CD4-positive, alpha-beta T cell treated with Interferon gamma for 1 hour (primary cell): ENCODE measurements around the gene ACER3.
A peak's percentile ranks its signal among the peaks of the same experiment; 100 is the strongest.
"Not testable (repeated sequence)": the region's sequence is repeated elsewhere in the genome, so short reads cannot be mapped to it uniquely, and the experiment has no call there.

Experiments used
- DNase-seq: peaks from one replicate; pipeline ENCODE4 v3.0.0-alpha.2; 2020

Gene ACER3

GRCh38 chr11:76837696-76838677, 22.7 kb upstream of the ACER3 start:
- no peak for DNase-seq

GRCh38 chr11:76838678-76839068, 22.0 kb upstream of the ACER3 start:
- DNase-seq: no peak

- DNase-seq: no peak
These were observed 21.4 kb upstream of the ACER3 start for GRCh38 chr11:76839311-76839710.

GRCh38 chr11:76841923-76842452, 18.7 kb upstream of the ACER3 start:
- DNase-seq: no peak

DNA sequence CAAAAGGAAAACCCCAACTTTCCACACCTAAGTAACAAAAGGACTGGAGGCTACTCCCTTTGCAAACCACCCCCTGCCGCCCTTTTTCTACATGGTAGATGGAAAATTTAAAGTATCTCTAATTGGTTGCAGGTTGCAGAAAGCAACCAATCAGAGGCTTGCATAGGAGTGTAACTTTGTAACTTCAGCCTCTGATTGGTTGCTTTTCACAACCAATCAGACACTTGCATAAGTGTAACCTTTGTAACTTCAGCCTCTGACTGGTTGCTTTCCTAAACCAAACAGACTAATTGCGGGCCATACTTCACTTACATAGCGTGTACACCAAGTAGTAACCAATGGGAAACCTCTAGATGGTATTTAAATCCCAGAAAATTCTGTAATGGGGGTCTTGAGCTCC, 16.8 kb upstream of the ACER3 start:
- no peak for DNase-seq

GRCh38 chr11:76844511-76844910, 16.2 kb upstream of the ACER3 start:
- no peak for DNase-seq

DNA sequence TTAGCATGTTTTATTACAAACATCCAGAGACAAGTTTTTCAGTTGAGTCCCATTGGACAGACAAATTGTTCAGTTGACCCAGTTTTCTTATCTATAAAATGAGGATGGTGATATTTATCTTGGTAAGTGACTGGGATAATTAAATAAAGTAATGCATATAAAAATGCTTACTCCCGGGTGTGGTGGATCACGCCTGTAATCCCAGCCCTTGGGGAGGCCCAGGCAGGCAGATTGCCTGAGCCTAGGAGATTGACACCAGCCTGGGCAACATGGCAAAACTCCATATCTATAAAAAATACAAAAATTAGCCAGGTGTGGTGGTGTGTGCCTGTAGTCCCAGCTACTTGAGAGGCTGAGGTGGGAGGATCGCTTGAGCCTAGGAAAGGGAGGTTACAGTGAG, 15.6 kb upstream of the ACER3 start:
- no peak for DNase-seq

DNA sequence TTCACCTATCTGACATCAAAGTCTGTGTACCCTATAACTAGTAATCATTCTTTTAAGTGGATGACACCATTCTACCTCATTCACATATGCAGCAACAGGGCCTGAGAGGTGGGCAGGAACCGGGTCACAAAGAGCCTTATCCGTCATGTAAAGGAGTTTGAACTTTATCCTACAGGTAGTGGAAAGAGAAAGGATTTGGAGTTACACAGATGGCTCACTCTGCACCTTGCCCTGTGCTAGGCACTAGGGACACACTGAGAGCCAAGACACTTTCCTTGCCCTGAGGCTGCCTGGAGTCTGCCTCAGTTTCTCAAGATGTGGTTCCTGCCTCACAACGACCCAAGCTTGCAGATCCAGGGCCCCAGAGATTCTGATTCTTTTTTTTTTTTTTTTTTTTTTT, 14.3 kb upstream of the ACER3 start:
- no peak for DNase-seq

- no peak for DNase-seq
These were observed 11.3 kb upstream of the ACER3 start for GRCh38 chr11:76849376-76849775.

- DNase-seq: no peak
These were observed 10.6 kb upstream of the ACER3 start for GRCh38 chr11:76850130-76850529.

- DNase-seq: no peak
These were observed 9.9 kb upstream of the ACER3 start for GRCh38 chr11:76850815-76851214.

DNA sequence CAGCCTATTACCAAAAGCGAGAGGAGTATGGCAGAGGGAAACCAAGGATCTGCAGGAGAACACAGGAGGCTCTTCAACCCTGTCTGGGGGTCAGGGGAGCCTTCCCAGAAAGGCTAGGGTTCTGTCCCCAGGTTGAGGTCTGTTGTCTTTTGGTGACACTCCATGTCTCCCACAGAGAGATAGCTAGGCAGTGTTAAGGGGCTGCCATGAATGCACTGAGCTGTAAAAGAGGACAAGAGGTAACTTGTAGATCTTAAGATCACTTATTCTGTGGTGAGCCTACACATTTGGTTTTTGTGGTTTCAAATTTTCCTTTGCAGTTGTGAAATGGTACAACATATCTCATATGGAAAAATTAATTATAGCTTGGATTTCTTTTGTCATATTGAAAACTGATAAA, 6.0 kb upstream of the ACER3 start:
- no peak for DNase-seq

GRCh38 chr11:76855670-76856069, 5.0 kb upstream of the ACER3 start:
- not testable (repeated sequence) for DNase-seq

GRCh38 chr11:76856106-76856505, 4.6 kb upstream of the ACER3 start:
- no peak for DNase-seq

GRCh38 chr11:76856571-76856970, 4.1 kb upstream of the ACER3 start:
- DNase-seq: no peak

- DNase-seq: peak; percentile 8
These were observed 2.8 kb upstream of the ACER3 start for GRCh38 chr11:76857781-76858410.

DNA sequence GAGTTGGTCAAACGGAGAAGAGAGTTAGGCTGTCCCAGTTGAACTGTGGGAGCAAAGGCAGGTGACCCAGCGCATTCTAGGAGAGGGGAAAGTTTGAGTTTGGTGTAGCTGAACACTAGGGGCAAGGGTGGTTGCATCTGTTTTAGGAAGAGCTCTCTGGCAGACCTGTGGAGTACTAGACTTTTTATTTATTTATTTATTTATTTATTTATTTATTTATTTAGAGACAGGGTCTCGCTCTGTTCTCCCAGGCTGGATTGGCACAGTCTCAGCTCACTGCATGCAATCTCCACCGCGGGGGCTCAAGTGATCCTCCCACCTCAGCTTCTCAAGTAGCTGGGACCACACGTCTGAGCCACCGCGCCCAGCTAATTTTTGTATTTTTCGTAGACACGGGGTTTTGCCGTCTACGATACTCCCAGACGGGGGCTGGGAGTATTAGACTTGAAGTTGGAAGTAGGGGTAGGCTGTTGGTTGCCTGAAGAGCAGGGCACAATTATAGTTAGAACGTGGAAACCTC, 950 bp upstream of the ACER3 start:
- no peak for DNase-seq

GRCh38 chr11:76861490-76861953, 804 bp downstream of the ACER3 start:
- DNase-seq: no peak

- DNase-seq: not testable (repeated sequence)
These were observed 2.1 kb downstream of the ACER3 start for GRCh38 chr11:76862794-76863193.

- DNase-seq: peak; percentile 36
These were observed 2.6 kb downstream of the ACER3 start for GRCh38 chr11:76863196-76863777.

GRCh38 chr11:76872959-76873827, 12.5 kb downstream of the ACER3 start:
- DNase-seq: no peak

GRCh38 chr11:76878014-76878413, 17.3 kb downstream of the ACER3 start:
- DNase-seq: no peak
